OCI-LY7 (cell line): Measurements from ENCODE around the gene MAGI1. TPM values are rescaled to one million over a fixed set of nuclear protein-coding genes. Genes with fewer than 3 reads are reported as not detected.

ENCODE experiments used
- BruUV-seq: library from RNA; stranded (reverse); fragments of 400-500 nt; replicated peaks from 2 replicates; lab custom pipeline; 2021; lab: Mats Ljungman, UMichigan
- CTCF ChIA-PET: fragments of 300-600 bp; sonication (Branson Sonifier 250); formaldehyde crosslinking; loops from one replicate; lab custom pipeline; 2022; ENCODE audit warnings: antibody characterized with exemption; ENCODE audit not compliant: unreplicated experiment; lab: Charles Lee
- POLR2A ChIA-PET: fragments of 300-600 bp; sonication (Branson Sonifier 250); formaldehyde crosslinking; loops from one replicate; lab custom pipeline; 2022; ENCODE audit warnings: antibody characterized with exemption; lab: Charles Lee
- DNase-seq: peaks from one replicate; pipeline ENCODE4 v3.0.0-alpha.2; 2015; ENCODE audit warnings: low spot score
- H2AFZ ChIP-seq: fragments of 200-600 bp; sonication (generic), shearing (Covaris generic); 2 replicates; pipeline ENCODE4 v1.6.1; 2014; ENCODE audit warnings: mild to moderate bottlenecking, antibody characterized with exemption, low read length, moderate library complexity
- H3K27ac ChIP-seq: fragments of 200-600 bp; sonication (generic); 2 replicates; pipeline ENCODE4 v1.5.1; 2014; ENCODE audit warnings: mixed run types, low read depth, mild to moderate bottlenecking, moderate library complexity, low read length, inconsistent platforms; ENCODE audit not compliant: poor library complexity, severe bottlenecking
- H3K36me3 ChIP-seq: fragments of 200-600 bp; sonication (generic); 2 replicates; pipeline ENCODE4 v1.6.1; 2014; ENCODE audit warnings: mild to moderate bottlenecking, antibody characterized with exemption, low read length, moderate library complexity, mixed read lengths; ENCODE audit not compliant: insufficient read depth
- H3K4me1 ChIP-seq: fragments of 200-600 bp; sonication (generic); 2 replicates; pipeline ENCODE4 v1.5.1; 2014; ENCODE audit warnings: mild to moderate bottlenecking, low read length; ENCODE audit not compliant: insufficient read depth, poor library complexity, severe bottlenecking
- H3K4me2 ChIP-seq: fragments of 200-600 bp; sonication (generic); 2 replicates; pipeline ENCODE4 v1.6.1; 2014; ENCODE audit warnings: mild to moderate bottlenecking, low read length
- H3K4me3 ChIP-seq: fragments of 200-600 bp; sonication (generic); 2 replicates; pipeline ENCODE4 v1.5.1; 2014; ENCODE audit warnings: mild to moderate bottlenecking, low read depth, low read length; ENCODE audit not compliant: poor library complexity, severe bottlenecking
- H3K79me2 ChIP-seq: fragments of 200-600 bp; sonication (generic); 2 replicates; pipeline ENCODE4 v1.6.1; 2016; ENCODE audit warnings: low read depth, mild to moderate bottlenecking, low read length, moderate library complexity, mixed read lengths; ENCODE audit not compliant: insufficient read depth
- H3K9me2 ChIP-seq: fragments of 200-600 bp; sonication (generic); 2 replicates; pipeline ENCODE4 v1.6.1; 2016; ENCODE audit warnings: mild to moderate bottlenecking, low read length, mixed read lengths; ENCODE audit not compliant: insufficient read depth
- H3K9me3 ChIP-seq: fragments of 200-600 bp; sonication (generic); 2 replicates; pipeline ENCODE4 v1.6.1; 2014; ENCODE audit warnings: mild to moderate bottlenecking, mixed run types, low read length, mixed read lengths
- H4K20me1 ChIP-seq: fragments of 200-600 bp; sonication (generic); 2 replicates; pipeline ENCODE4 v1.6.1; 2014; ENCODE audit warnings: mild to moderate bottlenecking, antibody characterized with exemption, low read length, moderate library complexity, mixed read lengths; ENCODE audit not compliant: insufficient read depth
- CTCF ChIP-seq: fragments of 200-600 bp; sonication (generic); conservative IDR thresholded peaks from 2 replicates; pipeline ENCODE4 v1.5.1; 2014; ENCODE audit warnings: mild to moderate bottlenecking, antibody characterized with exemption, low read length, moderate library complexity, mixed read lengths
- EZH2phosphoT487 ChIP-seq: fragments of 200-600 bp; sonication (generic); IDR thresholded peaks from 2 replicates; pipeline ENCODE4 v1.6.1; 2018; ENCODE audit warnings: low read depth, borderline replicate concordance, mild to moderate bottlenecking, mixed run types, antibody characterized with exemption, low read length, moderate library complexity, mixed read lengths
- intact Hi-C: fragments of 100-400 bp; cut with micrococcal nuclease; formaldehyde crosslinking; loops from one replicate; pipeline ENCODE4 v1.10.0; 2022; ENCODE audit not compliant: unreplicated experiment
- total RNA-seq, 2 experiments: library from RNA; depleted of rRNA in 1 of 2; stranded (reverse); fragments of >200 nt in 1 of 2; shearing (Covaris generic) in 1 of 2; gene quantifications; 2 replicates each; pipeline ENCODE4 v1.2.3, GENCODE V29; 2014 to 2022

The MAGI1 gene
- total RNA-seq, 2 experiments from 2014 or later: 0.63 to 2.5 TPM

GRCh38 chr3:65749066-65749465 lies 289.7 kb downstream of the MAGI1 start:
- no peaks in the 10 kb centered on the region for H3K36me3 ChIP-seq
- no peak for DNase-seq
- no peaks in the 10 kb centered on the region for H4K20me1 ChIP-seq
- ChIA-PET POLR2A (no interaction called here), CTCF (no interaction called here)
- no TSS peak for BruUV-seq
- no peak overlapping the region for H3K4me3 ChIP-seq
- H3K27ac ChIP-seq: no peak overlapping the region
- no peaks in the 10 kb centered on the region for H3K9me3 ChIP-seq
- TF ChIP-seq EZH2phosphoT487 (no peak), CTCF (no peak)
- intact Hi-C loops: no loop called here
- H3K9me2 ChIP-seq: no peaks in the 10 kb centered on the region
- no peak overlapping the region for H3K4me2 ChIP-seq
- no peak overlapping the region for H2AFZ ChIP-seq
- no peaks in the 10 kb centered on the region for H3K4me1 ChIP-seq
- H3K79me2 ChIP-seq: no peaks in the 10 kb centered on the region

GRCh38 chr3:65748326-65748725 lies 290.4 kb downstream of the MAGI1 start:
- POLR2A ChIA-PET: no interaction called here
- no peak for TF ChIP-seq CTCF
- TF ChIP-seq EZH2phosphoT487: no peak
- no peak overlapping the region for H2AFZ ChIP-seq

GRCh38 chr3:65746848-65747247 lies 291.9 kb downstream of the MAGI1 start:
- intact Hi-C loops: no loop called here
- POLR2A ChIA-PET: no interaction called here
- no peak overlapping the region for H3K4me2 ChIP-seq

More at GRCh38 chr3:65748326-65748725, 290.4 kb downstream of the MAGI1 start:
- CTCF ChIA-PET: no interaction called here
- H3K4me3 ChIP-seq: no peak overlapping the region
- BruUV-seq: no TSS peak
- H3K4me1 ChIP-seq: no peaks in the 10 kb centered on the region
- H4K20me1 ChIP-seq: no peaks in the 10 kb centered on the region
- H3K27ac ChIP-seq: no peak overlapping the region
- no peak overlapping the region for H3K4me2 ChIP-seq
- no peaks in the 10 kb centered on the region for H3K79me2 ChIP-seq
- no peaks in the 10 kb centered on the region for H3K36me3 ChIP-seq
- H3K9me2 ChIP-seq: no peaks in the 10 kb centered on the region
- intact Hi-C loops: no loop called here
- H3K9me3 ChIP-seq: no peaks in the 10 kb centered on the region
- no peak for DNase-seq

More at GRCh38 chr3:65746848-65747247, 291.9 kb downstream of the MAGI1 start:
- DNase-seq: no peak
- CTCF ChIA-PET: no interaction called here
- no peaks in the 10 kb centered on the region for H3K4me1 ChIP-seq
- no peaks in the 10 kb centered on the region for H3K9me3 ChIP-seq
- H3K79me2 ChIP-seq: no peaks in the 10 kb centered on the region
- no peaks in the 10 kb centered on the region for H3K36me3 ChIP-seq
- no peak overlapping the region for H3K4me3 ChIP-seq
- BruUV-seq: no TSS peak
- no peaks in the 10 kb centered on the region for H3K9me2 ChIP-seq
- no peak overlapping the region for H3K27ac ChIP-seq
- no peak overlapping the region for H2AFZ ChIP-seq
- no peak for TF ChIP-seq EZH2phosphoT487
- TF ChIP-seq CTCF: no peak
- H4K20me1 ChIP-seq: no peaks in the 10 kb centered on the region
